ENCODE results near the gene ZMYM1. TPM values are rescaled to one million over a fixed set of nuclear protein-coding genes. Genes with fewer than 3 reads are reported as not detected.
A peak's percentile ranks its signal among the peaks of the same experiment; 100 is the strongest.

The ZMYM1 gene
- total and polyA plus RNA-seq, 2 of the 8 experiments (the other 6 are each of a cell fraction or from before 2014, with no cell fraction given), result 10.0 to 41.3 TPM

- TF ChIP-seq ATF2 (IDR thresholded peaks at IDR 0.05; ENCODE audit: low read length) (no peak), SIX5 (IDR thresholded peaks at IDR 0.05; ENCODE audit: low read depth, low read length) (no peak), ATF3 (IDR thresholded peaks at IDR 0.05; ENCODE audit: insufficient read depth, low read depth, low read length) (no peak), ASH2L (IDR thresholded peaks at IDR 0.05; ENCODE audit: low read length) (peak; percentile 58), RXRA (IDR thresholded peaks at IDR 0.05; ENCODE audit: insufficient read depth, low read depth, low read length) (no peak), BCL11A (IDR thresholded peaks at IDR 0.05; ENCODE audit: low read depth in 2 of 2, low read length in 2 of 2) (no peak), EZH2 (IDR thresholded peaks at IDR 0.05; ENCODE audit: low read depth, low read length, severe bottlenecking) (no peak), POLR2A (IDR thresholded peaks at IDR 0.05; ENCODE audit: control extremely low read depth in 1 of 2, low read depth in 2 of 2, low read length in 2 of 2) (peak; percentile 32 to 71), FOSL1 (IDR thresholded peaks at IDR 0.05; ENCODE audit: insufficient read depth, low read depth, low read length) (no peak), SIN3A (conservative IDR thresholded peaks at IDR 0.05 in 1 of 2, IDR thresholded peaks at IDR 0.05 in 1 of 2; ENCODE audit: low read depth in 1 of 2, low read length in 2 of 2) (0 out of 4 replicates have a peak, but pooled peaks have one; percentile 34 to 61), HDAC6 (IDR thresholded peaks at IDR 0.05; ENCODE audit: low read depth, low read length) (no peak), SIRT6 (IDR thresholded peaks at IDR 0.05; ENCODE audit: low read length) (no peak), E2F6 (IDR thresholded peaks at IDR 0.05) (no peak), TBP (IDR thresholded peaks at IDR 0.05; ENCODE audit: low read depth, low read length) (peak; percentile 63), MAFK (IDR thresholded peaks at IDR 0.05; ENCODE audit: low read depth, low read length) (no peak), KDM1A (IDR thresholded peaks at IDR 0.05; ENCODE audit: borderline replicate concordance, low read length) (0 out of 2 replicates have a peak, but pooled peaks have one; percentile 59), CTBP2 (IDR thresholded peaks at IDR 0.05; ENCODE audit: borderline replicate concordance, insufficient read depth, insufficient read length, low read length) (no peak), GTF2F1 (IDR thresholded peaks at IDR 0.05; ENCODE audit: borderline replicate concordance, low read depth, low read length) (no peak), BRCA1 (IDR thresholded peaks at IDR 0.05; ENCODE audit: low read depth, low read length) (no peak), SAP30 (IDR thresholded peaks at IDR 0.05; ENCODE audit: insufficient read depth, insufficient replicate concordance, low read length) (peak; percentile 78)
Measured at GRCh38 chr1:35079003-35079930, at the start of gene ZMYM1 (continued).
